ENCODE results near the gene HMGXB3.

DNA sequence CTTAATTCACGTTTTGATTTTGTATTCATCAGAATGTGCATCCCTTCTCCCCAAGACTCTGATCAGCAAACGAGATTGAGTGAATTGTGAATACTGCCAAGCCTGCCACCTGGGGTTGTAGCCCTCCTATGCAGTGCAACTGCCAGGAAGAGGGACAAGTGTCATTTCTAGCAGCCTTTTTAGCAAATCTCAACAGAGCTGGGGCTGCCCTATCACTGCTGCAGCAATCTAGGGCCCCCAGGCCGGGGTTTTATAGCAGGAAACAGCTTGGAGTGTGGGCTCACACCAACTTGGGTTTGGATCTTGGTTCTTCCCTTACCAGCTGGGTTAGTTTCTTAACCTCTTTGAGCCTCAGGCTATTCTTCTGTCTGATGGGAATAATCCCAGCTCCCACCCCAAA is 81.8 kb downstream of the HMGXB3 start:
- TF ChIP-seq CTCF (conservative IDR thresholded peaks at IDR 0.05) (no peak), EZH2 (IDR thresholded peaks at IDR 0.05; ENCODE audit: low read depth) (no peak)

Data from PC-9 (cell line).